GM19035 (cell line): Measurements from ENCODE around the gene MACO1.
"Not testable (repeated sequence)": the region's sequence is repeated elsewhere in the genome, so short reads cannot be mapped to it uniquely, and the experiment has no call there.

Experiments used
- ATAC-seq: cut with Tn5 transposase; IDR thresholded peaks from one replicate; pipeline ENCODE4 v1.9.1; 2021; ENCODE audit not compliant: unreplicated experiment

The MACO1 gene, protein sequence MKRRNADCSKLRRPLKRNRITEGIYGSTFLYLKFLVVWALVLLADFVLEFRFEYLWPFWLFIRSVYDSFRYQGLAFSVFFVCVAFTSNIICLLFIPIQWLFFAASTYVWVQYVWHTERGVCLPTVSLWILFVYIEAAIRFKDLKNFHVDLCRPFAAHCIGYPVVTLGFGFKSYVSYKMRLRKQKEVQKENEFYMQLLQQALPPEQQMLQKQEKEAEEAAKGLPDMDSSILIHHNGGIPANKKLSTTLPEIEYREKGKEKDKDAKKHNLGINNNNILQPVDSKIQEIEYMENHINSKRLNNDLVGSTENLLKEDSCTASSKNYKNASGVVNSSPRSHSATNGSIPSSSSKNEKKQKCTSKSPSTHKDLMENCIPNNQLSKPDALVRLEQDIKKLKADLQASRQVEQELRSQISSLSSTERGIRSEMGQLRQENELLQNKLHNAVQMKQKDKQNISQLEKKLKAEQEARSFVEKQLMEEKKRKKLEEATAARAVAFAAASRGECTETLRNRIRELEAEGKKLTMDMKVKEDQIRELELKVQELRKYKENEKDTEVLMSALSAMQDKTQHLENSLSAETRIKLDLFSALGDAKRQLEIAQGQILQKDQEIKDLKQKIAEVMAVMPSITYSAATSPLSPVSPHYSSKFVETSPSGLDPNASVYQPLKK

GRCh38 chr1:25430073-25430966, at the start of gene MACO1:
Gene MACO1 (plus strand): TSS chr1:25430897. CDS start chr1:25431099, 202 bp downstream.
- ATAC-seq: peak; percentile 86

DNA sequence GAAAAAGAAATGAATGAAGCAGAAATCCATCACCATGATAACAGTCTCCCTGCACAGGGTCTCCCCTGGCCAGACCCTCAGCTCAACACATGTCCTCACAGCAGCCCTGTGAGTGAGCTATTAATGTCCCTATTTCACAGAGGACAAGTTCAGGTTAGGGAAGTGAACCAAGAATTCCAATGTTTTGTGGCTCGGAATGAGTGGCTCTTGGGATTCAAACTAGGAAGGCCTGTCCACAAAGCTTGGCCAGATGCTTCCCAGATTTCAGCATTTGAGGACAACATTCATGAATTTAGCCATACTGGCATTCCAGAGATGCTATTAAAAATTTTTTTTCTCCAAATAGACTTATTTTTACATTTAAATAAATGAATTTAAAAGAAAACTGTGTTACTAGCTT, 48.2 kb upstream of the MACO1 start:
- ATAC-seq: not testable (repeated sequence)

- not testable (repeated sequence) for ATAC-seq
Observed at GRCh38 chr1:25383090-25383489, 47.6 kb upstream of the MACO1 start.

- not testable (repeated sequence) for ATAC-seq
Observed at GRCh38 chr1:25383875-25384274, 46.8 kb upstream of the MACO1 start.

DNA sequence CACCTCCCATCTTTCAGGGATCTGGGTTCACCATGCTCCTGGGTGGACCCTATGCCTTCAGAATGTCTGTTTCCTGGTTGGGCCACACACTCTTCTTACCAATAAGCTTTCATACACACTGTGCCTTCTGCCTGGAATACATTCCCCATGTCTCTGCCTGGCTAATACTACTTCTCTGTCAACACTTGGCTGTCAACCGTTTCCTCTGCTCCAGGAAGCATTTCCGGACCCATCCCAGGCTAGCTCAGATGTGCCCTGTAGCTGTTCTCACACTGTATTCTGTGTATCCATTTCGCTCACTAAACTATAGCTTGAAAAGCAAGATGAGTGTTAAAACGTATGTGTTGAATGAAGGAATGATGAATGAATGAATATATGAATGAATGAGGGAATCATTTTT, 43.6 kb upstream of the MACO1 start:
- not testable (repeated sequence) for ATAC-seq

- ATAC-seq: not testable (repeated sequence)
Observed at GRCh38 chr1:25388691-25389090, 42.0 kb upstream of the MACO1 start.

- ATAC-seq: not testable (repeated sequence)
Observed at GRCh38 chr1:25389721-25390120, 41.0 kb upstream of the MACO1 start.

DNA sequence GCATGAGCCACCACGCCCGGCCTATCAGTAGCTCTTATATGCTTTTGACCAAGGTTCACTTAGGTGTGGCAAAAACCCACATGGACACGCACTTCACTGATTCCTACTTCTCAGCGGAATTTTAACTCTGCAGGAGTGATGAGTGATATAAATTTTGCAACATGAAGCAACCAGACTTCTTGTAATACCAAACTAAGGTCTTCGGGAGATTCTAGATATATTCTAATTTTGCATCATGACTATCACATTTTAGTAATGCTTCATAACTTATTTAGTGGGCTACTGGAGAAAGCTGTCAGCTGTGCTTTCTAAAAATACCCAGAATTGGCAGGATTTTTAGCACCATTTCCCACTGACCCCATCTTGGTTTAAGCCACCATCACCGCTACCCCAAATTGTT, 37.9 kb upstream of the MACO1 start:
- no peak for ATAC-seq

GRCh38 chr1:25397549-25397948, 33.1 kb upstream of the MACO1 start:
- ATAC-seq: not testable (repeated sequence)

DNA sequence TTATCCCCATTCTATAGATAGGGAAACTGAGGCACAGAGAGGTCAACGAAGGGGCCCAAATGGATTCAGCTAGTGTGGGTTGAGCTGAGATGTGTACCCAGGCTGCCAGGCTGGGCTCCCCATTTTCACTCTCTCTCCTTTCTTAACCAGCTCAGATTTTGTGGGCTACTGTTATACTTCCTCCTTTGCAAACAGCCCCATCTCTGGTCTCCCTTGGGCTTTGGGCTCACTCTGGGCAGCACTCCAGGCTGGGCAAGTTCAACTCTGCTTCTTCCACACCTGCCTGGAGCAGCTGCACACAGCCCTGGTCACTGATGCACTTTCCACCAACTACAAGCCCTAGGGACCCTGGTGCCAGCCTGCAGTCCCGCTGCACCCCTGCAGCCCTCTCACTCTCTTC, 32.6 kb upstream of the MACO1 start:
- ATAC-seq: not testable (repeated sequence)

DNA sequence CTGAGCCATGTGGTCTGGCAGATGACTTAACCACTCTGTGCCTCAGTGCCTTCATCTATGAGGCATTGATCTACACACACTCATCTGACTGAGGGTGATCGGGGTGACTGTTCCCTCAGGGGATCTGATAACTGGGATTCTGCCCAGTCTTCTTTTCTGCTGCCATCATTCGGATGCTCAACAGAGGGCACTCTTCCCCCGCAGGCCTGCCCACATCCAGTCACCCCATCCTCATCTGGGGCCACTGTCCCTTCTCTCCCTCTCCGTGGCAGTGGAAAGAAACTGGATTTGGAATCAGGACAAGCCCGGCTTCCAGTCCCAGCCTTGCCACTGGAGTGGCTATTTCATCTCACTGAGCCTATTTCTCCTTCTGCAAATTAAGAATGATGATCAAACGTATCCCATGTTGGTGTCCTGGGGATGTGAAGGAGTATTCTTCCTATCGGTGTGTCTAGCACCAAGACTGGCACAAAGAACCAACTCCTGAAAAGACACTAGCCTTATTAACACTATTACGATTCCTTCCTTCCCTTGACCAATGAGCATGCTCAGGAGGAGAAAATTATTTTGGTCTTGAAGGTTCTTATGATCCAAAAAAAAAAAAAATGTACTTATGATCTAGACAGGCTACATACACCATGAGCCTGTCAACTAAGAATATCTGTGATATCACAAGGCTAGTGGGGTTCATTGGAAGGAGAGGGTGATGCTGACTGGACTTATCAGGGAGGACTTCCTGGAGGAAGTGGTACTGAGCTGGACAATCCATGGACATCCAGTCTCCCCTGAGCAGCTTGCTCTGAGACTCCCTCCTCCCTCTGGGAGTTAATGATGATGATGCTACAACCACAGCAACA, 27.5 kb upstream of the MACO1 start:
- ATAC-seq: not testable (repeated sequence)

GRCh38 chr1:25405731-25406305, 24.9 kb upstream of the MACO1 start:
- not testable (repeated sequence) for ATAC-seq

- ATAC-seq: not testable (repeated sequence)
Observed at GRCh38 chr1:25409641-25410427, 20.9 kb upstream of the MACO1 start.

DNA sequence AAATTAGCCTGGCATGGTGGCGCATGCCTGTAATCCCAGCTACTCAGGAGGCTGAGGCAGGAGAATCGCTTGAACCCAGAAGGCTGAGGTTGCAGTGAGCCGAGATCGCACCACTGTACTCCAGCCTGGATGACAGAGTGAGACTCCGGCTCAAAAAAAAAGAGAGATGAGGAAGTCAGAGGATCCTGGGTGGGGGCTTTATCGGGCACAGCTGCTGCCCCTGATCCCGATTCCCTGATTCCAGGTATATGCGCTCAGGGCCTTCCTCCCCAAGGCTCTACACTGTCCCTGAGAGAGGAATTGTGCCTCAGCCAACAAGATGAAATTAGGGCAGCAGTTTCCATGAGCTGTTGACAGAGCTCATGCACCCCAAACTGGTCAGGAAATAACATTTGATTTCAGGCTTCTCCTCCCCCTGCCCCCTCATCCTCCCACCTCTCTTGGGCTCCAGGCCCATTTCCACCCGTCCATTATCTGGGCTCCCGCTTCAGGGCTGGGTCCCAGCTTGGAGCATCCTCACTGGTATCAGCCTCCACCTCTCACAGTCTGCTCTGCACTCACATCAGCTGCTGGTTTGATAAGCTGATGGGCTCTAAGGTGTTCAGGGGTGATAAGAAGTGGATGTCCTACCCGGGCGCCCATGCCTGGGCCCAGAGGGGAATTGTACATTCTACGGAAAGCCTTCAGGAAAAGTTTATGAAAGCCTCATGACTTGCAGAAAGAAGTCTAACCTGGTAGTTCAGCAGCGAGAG, 17.6 kb upstream of the MACO1 start:
- not testable (repeated sequence) for ATAC-seq

GRCh38 chr1:25414157-25414556, 16.5 kb upstream of the MACO1 start:
- not testable (repeated sequence) for ATAC-seq

DNA sequence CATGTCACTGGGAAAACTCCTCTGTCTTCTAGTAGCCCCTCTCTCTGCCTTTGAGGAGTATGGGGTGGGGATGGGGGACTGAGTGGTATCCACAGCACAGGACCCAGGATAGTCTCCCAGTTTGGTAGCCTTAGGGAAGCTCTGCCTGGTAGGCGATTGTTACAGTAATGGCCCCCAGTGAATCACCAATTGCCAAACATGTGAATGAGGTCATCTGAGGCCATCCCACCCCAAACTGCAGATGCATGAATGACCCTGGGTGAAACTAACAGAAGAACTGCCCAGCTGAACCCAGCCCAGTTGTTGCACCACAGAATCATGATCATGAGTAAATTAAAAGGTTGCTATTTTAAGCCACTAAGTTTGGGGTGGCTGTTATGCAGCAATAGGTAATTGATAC, 16.1 kb upstream of the MACO1 start:
- ATAC-seq: not testable (repeated sequence)

DNA sequence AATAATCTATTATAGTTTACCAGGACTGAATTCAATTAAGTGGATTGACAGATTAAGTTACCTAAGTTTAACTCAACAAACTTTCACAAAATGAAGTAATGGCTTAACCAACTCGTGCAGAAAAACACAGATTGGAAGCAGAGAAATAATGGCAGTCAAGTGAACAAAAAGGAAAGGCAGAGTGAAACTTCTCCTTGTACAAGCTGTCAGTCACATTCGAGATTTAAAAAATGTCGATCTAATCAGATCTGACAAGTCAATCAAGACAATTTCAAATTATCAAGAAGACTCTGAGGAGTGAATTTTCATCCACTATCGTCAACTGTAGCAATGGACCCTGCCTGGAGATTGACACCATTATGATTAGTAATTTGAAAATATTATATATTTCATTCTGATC, 13.4 kb upstream of the MACO1 start:
- not testable (repeated sequence) for ATAC-seq

DNA sequence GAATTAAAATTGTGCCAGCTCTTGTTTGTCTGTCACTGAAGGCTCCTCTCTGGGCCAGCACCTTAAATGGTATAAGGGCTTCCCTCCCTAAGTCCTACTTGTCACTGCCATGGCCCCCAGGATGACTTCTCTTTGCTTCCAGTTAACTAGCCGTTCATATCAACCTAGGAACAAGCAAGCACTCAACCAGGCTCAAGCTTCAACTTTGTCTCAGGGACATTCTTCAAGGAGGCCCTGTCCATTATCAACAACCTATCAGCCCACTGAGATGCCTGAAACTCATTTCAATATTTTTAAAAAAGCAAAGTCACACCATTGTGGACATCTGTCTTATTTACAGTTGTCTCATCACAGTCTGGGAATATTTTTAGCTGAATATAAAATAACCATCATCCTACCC, 11.4 kb upstream of the MACO1 start:
- ATAC-seq: not testable (repeated sequence)
